Bronchial epithelial cell (primary cell): ENCODE measurements around the gene CLDN6. TPM values are rescaled to one million over a fixed set of nuclear protein-coding genes. Genes with fewer than 3 reads are reported as not detected.
A peak's percentile ranks its signal among the peaks of the same experiment; 100 is the strongest.

Experiments used
- DNase-seq: peaks from one replicate; pipeline ENCODE4 v3.0.0-alpha.2; 2010; ENCODE audit warnings: low read depth
- FAIRE-seq: peaks from 2 replicates; lab custom pipeline; 2011; peaks lifted over from hg19 to GRCh38; lab: Jason Lieb, UNC
- H3K27me3 ChIP-seq: 2 replicates; pipeline ENCODE4 v1.5.1; 2011; ENCODE audit warnings: low read length; ENCODE audit not compliant: control insufficient read depth, insufficient read depth
- H3K36me3 ChIP-seq: 2 replicates; pipeline ENCODE4 v1.5.1; 2011; ENCODE audit warnings: low read length; ENCODE audit not compliant: control insufficient read depth, insufficient read depth
- H3K4me3 ChIP-seq: 2 replicates; pipeline ENCODE4 v1.5.1; 2011; ENCODE audit warnings: mild to moderate bottlenecking, low read depth, low read length, control low read depth
- CTCF ChIP-seq: IDR thresholded peaks from 2 replicates; pipeline ENCODE4 v1.5.1; 2011; ENCODE audit warnings: mild to moderate bottlenecking, moderate library complexity, low read length, control low read depth, inconsistent platforms; ENCODE audit not compliant: insufficient read depth, severe bottlenecking
- total RNA-seq: library from RNA; depleted of rRNA; stranded (reverse); fragments of >200 nt; gene quantifications from 2 replicates; pipeline ENCODE4 v1.2.1, GENCODE V29; 2014

Gene CLDN6
- total RNA-seq, 1 donor from 2014 or later, result not detected

- no peak for FAIRE-seq
- TF ChIP-seq CTCF, result no peak
- DNase-seq, result no peak
- Histone ChIP-seq H3K4me3 (no peak overlapping the region), H3K36me3 (peaks cover 2% of the 10 kb centered on the region), H3K27me3 (peaks cover 5% of the 10 kb centered on the region)
Measured at GRCh38 chr16:3008690-3009037, 9.3 kb downstream of the CLDN6 start.

- Histone ChIP-seq H3K27me3 (peaks cover 4% of the 10 kb centered on the region), H3K4me3 (no peak overlapping the region), H3K36me3 (peaks cover 2% of the 10 kb centered on the region)
- TF ChIP-seq CTCF, result no peak
- FAIRE-seq, result no peak
- DNase-seq, result no peak
Measured at GRCh38 chr16:3007957-3008689, 9.9 kb downstream of the CLDN6 start.

DNA sequence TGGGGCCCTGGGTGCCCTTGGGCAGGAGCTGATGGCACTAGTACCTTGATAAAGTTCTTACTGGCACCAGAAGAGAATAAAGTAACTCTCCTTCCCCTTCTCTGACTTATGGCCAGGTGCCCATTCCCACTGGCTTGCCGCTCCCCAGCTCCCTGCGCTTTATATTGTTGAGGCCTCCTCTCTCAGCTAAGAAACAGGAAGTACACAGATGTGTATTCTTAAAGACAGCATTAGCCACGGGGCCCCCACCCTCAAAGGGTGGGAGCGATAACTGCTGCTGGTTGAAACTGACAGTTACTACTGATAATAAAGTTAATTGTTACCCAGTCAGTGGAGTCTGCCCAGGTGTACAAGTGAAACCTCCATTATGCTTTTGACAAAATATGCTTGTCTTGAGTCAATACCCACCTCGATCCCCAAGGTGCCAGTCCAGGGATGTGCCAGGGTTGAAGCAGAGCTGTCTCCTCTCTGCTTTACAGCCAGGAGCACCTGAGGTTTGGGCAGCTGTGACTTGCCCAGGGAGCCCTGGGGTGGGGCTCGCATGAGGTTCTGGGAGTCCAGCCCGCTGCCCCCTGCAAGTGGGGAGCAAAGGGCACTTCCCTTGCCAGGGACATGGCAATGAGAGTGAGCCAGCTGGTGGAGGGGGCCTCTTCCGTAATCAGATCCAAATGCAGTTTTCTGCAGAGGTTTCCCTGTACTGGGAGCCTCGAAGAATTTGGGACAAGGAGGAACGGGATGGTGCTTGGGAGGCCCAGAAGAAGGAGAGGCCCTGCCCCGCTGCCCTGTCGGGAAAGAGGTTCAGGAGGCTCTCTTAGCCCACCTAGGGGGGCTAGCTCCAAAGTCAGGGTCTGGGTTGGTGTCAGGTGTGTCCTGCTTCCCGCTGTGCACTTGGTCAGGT, 10.7 kb downstream of the CLDN6 start:
- peaks cover 3% of the 10 kb centered on the region for H3K27me3 ChIP-seq
- TF ChIP-seq CTCF, result no peak
- H3K36me3 ChIP-seq, result peaks cover 2% of the 10 kb centered on the region
- DNase-seq (no peak), FAIRE-seq (no peak)
- no peak overlapping the region for H3K4me3 ChIP-seq

- DNase-seq (no peak), FAIRE-seq (no peak)
- Histone ChIP-seq H3K36me3 (peaks cover 2% of the 10 kb centered on the region), H3K4me3 (peak overlapping the region; percentile 47), H3K27me3 (no peaks in the 10 kb centered on the region)
- no peak for TF ChIP-seq CTCF
Measured at GRCh38 chr16:3004781-3005284, 13.2 kb downstream of the CLDN6 start.

- no peak for TF ChIP-seq CTCF
- Histone ChIP-seq H3K4me3 (peak overlapping the region; percentile 47), H3K36me3 (peaks cover 2% of the 10 kb centered on the region), H3K27me3 (no peaks in the 10 kb centered on the region)
- FAIRE-seq, result no peak
- no peak for DNase-seq
Measured at GRCh38 chr16:3004319-3004718, 13.7 kb downstream of the CLDN6 start.
